Stimulated activated CD8-positive, alpha-beta memory T cell treated with anti-CD3 and anti-CD28 coated beads, Interleukin-7, amount 100 ng/mL, for 1 hour (primary cell): Measurements from ENCODE around the gene CKLF.
"Not testable (repeated sequence)": the region's sequence is repeated elsewhere in the genome, so short reads cannot be mapped to it uniquely, and the experiment has no call there.

ENCODE experiments used
- DNase-seq, 2 donors: peaks; one replicate each; pipeline ENCODE4 v3.0.0-alpha.2; 2020; ENCODE audit warnings: low read depth in 2 of 2

CKLF gene, protein sequence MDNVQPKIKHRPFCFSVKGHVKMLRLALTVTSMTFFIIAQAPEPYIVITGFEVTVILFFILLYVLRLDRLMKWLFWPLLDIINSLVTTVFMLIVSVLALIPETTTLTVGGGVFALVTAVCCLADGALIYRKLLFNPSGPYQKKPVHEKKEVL

GRCh38 chr16:66552286-66553177, at the start of gene CKLF:
Gene CKLF, plus strand, starts transcription at chr16:66552576. Its CDS starts 140 bp downstream, at chr16:66552716.
- DNase-seq: peak; percentile 83 to 84

GRCh38 chr16:66503030-66503429, 49.3 kb upstream of the CKLF start:
- DNase-seq: no peak

- no peak for DNase-seq
These were observed 48.8 kb upstream of the CKLF start for GRCh38 chr16:66503612-66504011.

DNA sequence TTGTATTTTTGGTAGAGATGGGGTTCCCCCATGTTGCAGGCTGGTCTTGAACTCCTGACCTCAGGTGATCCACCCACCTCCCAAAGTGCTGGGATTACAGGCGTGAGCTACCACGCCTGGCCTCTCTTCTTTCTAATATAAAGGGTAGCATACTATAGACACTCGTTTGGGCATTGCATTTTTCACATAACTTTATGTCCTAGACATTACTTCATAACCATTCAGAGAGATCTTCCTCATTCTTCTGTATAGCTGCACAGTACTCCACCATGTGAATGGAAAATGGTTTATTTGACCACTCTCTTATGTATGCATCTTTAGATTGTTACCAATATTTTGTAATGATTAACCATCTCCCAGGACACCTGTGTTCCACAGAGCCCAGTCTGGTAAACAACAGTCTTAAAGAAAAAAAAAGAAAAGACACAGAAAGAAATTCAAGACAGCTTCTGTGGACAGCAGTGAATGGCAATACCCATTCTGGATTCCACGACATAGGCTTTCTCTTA, 44.6 kb upstream of the CKLF start:
- DNase-seq: no peak

DNA sequence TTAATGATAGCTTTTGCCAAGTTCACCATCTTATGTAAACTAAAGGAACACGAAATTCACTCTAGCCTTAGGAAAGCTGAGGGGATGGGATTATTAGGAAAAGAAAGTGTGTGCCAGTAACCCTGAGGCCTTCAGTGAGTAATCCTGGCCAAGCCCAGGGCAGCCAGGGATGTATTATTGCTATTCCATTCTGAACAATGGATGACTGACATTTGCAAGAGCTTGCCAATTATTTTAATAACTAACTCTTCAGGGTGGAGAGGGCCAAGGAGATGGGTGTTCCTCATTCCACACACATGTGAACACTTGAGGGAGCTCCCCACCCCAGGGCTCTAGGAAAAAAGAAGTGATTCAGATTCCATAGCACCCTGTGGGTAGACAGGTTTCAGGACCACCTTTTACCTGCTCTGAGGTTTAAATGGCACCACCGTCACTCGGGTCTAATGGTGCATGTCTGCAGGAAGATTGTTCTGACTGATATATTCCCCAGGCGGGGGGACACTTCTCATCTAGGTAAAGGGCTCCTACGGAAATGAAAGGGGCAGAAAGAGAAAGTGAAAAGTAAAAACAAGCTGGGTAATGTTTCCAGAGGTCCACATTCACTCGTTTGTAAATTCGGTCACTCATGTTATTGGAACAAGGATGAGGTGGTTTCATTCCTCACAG, 44.0 kb upstream of the CKLF start:
- no peak for DNase-seq

DNA sequence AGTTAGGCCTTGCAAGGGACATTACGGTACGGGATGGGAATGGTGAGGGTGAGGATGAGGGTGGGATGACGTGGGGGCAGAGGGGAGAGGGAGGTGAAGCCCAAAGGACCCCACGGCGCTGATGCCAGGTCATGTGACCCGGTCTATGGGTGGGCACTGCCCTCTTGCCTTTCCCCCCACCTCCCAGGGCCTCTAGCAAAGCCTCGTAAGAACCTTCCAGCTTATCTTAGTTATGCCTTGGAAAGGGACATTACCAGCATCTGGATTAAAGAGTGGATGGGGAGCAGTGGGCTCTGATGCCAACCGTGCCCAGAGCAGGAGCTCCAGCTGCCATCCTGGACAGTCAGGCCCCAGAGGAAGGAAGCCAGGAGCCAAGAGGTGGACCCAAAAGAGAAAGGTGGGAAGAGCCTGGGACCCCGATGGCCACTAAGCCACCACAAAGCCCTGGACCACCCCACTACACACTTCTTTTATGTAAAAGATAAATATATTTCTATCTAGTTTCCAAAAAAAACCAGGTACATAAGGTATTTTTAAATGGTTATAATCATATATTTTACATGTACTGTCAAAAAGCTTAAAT, 43.4 kb upstream of the CKLF start:
- no peak for DNase-seq

DNA sequence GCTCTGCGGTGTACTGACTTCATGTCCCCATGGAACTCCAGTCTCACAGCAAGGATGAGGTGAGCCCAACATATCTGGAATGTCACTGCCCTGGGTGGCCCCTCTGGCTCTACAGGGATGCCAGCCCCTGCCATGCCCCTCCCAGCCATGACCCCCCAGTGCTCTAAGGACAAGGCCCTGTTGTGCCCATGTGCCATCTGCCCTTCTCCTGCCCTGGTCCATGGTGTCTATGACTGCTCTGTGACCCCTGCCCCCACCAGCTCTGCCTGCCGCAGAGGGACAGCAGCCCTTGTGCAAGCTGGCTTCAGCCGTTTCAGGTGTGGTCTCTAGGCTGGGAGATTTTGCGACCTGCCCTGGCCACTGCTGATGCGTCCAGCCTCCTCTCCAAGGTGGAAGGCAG, 42.8 kb upstream of the CKLF start:
- no peak for DNase-seq

DNA sequence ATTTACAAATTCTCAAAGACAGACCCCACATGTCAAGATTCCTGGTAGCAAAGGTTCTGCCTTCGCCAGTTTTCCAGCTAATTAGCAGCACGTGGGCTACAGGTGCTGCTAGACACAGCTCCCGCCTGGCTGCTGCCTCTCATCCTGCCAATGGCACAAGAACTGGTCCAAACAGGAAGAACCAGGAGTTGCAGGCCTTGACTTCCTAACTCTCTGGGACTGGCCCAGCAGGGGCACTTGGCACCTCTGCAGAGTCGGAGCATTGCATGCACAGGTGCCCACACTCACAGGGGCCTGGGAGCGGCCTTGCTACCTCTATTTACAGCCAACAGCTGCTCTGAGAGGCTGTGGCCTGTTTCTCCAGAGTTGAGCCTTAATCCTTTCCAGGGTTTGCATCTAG, 42.1 kb upstream of the CKLF start:
- no peak for DNase-seq

GRCh38 chr16:66510711-66511601, 41.4 kb upstream of the CKLF start:
- no peak for DNase-seq

DNA sequence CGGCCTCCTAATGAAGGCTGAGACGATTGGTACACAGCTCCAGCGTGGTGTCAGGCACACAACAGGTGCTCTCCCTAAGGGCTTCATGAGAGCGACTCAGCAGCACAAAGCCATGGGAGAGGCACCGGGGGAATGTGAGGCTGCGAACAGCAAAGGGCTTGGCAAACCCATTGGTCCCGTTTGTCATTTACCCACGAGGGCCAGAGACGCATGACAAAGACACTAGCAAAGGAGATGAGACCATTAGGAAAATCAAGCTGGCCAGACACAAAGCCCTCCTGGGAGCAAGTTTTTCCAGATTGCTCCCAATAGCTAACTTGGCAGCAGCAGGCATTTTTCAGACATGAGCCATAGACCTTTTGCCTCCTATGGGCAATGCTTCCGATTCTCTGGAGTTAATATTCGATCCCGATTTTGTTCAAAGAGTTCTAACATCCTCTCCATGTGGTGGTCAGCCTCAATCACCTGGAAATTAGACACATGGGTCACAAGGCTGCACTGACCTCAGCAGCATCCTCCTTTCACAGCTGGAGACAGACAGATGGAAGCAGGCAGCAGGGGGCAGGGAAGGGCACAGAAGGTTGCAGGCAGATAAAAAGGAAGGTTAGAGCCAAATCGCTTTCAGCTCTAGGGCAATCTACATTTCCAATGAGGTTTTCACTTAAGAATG, 40.6 kb upstream of the CKLF start:
- DNase-seq: no peak

GRCh38 chr16:66512272-66513110, 39.9 kb upstream of the CKLF start:
- no peak for DNase-seq

DNA sequence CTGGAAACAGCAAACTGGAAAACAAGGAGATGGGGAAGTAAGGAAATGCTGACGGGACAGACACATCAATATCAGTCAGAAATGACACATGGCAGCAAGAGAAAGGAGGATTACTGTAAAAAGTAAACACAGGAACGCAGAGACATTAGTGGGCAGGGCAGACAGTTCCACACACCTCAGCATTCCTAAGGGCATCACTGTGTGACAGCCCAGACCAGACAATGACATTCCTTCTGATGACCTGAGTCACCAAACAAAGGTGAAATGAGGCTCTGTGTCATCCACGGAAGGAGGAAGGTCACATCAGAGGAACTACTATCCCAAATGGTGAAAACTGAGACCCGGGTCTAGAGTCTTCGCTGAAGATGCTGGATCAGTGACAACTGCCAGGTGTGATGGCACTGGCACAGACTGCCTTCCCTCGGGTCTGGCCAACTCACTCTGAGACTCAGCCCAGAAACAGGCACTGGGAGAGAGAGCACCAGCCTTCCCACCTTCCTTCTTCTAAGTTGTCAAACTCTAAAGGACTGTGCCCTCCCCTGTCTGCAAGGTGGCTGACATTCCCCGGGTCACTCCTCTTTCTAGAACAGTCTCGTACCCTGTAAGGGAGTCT, 39.2 kb upstream of the CKLF start:
- DNase-seq: no peak

DNA sequence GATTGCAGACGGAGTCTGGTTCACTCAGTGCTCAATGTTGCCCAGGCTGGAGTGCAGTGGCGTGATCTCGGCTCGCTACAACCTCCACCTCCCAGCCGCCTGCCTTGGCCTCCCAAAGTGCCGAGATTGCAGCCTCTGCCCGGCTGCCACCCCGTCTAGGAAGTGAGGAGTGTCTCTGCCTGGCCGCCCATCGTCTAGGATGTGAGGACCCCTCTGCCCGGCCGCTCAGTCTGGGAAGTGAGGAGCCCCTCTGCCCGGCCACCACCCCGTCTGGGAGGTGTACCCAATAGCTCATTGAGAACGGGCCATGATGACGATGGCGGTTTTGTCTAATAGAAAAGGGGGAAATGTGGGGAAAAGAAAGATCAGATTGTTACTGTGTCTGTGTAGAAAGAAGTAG, 38.0 kb upstream of the CKLF start:
- not testable (repeated sequence) for DNase-seq

DNA sequence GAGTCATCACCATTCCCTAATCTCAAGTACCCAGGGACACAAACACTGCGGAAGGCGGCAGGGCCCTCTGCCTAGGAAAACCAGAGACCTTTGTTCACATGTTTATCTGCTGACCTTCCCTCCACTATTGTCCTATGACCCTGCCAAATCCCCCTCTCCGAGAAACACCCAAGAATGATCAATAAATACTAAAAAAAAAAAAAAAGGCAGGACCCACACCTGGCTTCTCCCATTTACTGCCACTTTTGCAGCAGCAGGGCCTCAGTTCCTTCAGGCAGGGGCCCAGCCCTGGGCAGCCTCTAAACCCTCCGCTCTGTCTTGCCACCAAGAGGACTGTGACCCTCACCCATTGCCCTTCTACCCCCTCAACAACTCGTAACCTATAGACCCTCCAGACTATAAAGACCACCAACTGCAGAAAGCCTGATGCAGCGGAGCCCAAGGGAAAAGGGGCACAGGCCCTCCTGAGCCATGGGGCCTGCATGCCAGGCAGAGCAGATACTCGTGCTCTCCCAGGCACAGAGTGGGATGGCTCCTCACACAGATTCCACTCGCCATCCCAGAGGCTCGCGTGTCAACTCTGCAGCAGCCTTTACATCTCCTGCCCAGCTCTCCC, 37.3 kb upstream of the CKLF start:
- not testable (repeated sequence) for DNase-seq

- no peak for DNase-seq
These were observed 36.5 kb upstream of the CKLF start for GRCh38 chr16:66515596-66516508.

GRCh38 chr16:66516509-66516807, 35.9 kb upstream of the CKLF start:
- no peak for DNase-seq

GRCh38 chr16:66516808-66517585, 35.4 kb upstream of the CKLF start:
- DNase-seq: peak; percentile 49 to 62
